Measurements from ENCODE around the gene OXSM. TPM values are rescaled to one million over a fixed set of nuclear protein-coding genes. Genes with fewer than 3 reads are reported as not detected.
A peak's percentile ranks its signal among the peaks of the same experiment; 100 is the strongest.

Gene OXSM
- total and polyA plus RNA-seq, 4 donors, result 8.6 to 21.8 (median 17.5) TPM

DNA sequence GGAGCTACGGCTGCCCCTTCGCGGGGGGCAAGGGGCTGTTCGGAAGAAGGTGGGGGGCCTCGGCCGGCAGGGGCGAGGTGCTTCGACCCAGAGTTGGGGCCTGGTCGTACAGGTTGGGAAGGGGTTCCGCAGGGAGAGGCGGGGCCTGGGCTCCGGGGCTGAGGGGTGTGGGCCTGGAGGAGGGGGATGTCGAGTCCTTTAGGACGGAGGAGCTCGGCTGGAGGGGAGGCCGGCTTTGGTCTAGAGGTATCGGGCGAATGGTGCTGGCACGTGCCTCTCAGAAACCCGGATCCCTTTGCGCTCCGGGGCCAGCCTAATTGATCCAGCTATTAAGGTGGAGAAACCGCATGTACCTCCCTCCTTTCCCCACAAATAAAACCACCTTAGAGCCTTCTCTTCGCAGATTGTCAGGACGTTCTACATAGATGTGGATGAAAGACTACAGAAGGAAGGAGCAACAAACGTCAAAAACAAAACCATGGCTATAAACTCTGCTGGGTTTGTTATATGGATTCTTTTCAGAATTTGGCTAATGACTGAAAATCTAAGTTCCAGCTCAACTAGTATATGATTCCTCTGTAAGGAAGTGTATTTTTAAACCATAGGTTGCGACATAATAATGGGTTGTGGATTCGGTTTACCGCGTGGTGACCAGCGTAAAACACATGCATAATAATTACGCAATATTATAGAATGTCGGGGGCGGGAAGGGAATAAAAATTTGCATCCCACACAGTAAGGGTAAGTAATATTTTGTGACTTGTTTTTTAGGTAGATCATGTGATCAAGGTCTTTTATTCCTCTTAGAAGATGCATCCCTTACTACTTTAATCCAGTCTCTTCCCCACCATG lies 6.0 kb upstream of the OXSM start:
- Histone ChIP-seq H3K27me3 (ENCODE audit: control insufficient read depth in 4 of 4, insufficient read depth in 4 of 4, low read length in 3 of 4) (no peaks in the 10 kb centered on the region), H3K27ac (ENCODE audit: low read depth in 1 of 2, low read length in 2 of 2) (peak overlapping the region; percentile 88 to 89), H3K9ac (ENCODE audit: low read depth in 1 of 2, low read length in 2 of 2) (peak overlapping the region; percentile 77 to 85), H3K9me3 (ENCODE audit: control insufficient read depth in 4 of 4, low read length in 3 of 4) (no peaks in the 10 kb centered on the region), H3K36me3 (ENCODE audit: control insufficient read depth in 4 of 4, insufficient read depth in 3 of 4, low read depth in 1 of 4, low read length in 3 of 4) (no peaks in the 10 kb centered on the region), H3K4me3 (ENCODE audit: low read depth in 1 of 3, low read length in 3 of 3) (peak overlapping the region; percentile 72 to 96 (median 82)), H3K4me1 (ENCODE audit: control insufficient read depth in 4 of 4, insufficient read depth in 4 of 4, low read length in 3 of 4) (peaks cover 0 to 21% (median 12%) of the 10 kb centered on the region in 4 donors)
- TF ChIP-seq, protein P1, sequence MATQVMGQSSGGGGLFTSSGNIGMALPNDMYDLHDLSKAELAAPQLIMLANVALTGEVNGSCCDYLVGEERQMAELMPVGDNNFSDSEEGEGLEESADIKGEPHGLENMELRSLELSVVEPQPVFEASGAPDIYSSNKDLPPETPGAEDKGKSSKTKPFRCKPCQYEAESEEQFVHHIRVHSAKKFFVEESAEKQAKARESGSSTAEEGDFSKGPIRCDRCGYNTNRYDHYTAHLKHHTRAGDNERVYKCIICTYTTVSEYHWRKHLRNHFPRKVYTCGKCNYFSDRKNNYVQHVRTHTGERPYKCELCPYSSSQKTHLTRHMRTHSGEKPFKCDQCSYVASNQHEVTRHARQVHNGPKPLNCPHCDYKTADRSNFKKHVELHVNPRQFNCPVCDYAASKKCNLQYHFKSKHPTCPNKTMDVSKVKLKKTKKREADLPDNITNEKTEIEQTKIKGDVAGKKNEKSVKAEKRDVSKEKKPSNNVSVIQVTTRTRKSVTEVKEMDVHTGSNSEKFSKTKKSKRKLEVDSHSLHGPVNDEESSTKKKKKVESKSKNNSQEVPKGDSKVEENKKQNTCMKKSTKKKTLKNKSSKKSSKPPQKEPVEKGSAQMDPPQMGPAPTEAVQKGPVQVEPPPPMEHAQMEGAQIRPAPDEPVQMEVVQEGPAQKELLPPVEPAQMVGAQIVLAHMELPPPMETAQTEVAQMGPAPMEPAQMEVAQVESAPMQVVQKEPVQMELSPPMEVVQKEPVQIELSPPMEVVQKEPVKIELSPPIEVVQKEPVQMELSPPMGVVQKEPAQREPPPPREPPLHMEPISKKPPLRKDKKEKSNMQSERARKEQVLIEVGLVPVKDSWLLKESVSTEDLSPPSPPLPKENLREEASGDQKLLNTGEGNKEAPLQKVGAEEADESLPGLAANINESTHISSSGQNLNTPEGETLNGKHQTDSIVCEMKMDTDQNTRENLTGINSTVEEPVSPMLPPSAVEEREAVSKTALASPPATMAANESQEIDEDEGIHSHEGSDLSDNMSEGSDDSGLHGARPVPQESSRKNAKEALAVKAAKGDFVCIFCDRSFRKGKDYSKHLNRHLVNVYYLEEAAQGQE (IDR thresholded peaks at IDR 0.05), result peak; percentile 17
- no peak for TF ChIP-seq SP1 (IDR thresholded peaks at IDR 0.05)
- TF ChIP-seq, protein P2, sequence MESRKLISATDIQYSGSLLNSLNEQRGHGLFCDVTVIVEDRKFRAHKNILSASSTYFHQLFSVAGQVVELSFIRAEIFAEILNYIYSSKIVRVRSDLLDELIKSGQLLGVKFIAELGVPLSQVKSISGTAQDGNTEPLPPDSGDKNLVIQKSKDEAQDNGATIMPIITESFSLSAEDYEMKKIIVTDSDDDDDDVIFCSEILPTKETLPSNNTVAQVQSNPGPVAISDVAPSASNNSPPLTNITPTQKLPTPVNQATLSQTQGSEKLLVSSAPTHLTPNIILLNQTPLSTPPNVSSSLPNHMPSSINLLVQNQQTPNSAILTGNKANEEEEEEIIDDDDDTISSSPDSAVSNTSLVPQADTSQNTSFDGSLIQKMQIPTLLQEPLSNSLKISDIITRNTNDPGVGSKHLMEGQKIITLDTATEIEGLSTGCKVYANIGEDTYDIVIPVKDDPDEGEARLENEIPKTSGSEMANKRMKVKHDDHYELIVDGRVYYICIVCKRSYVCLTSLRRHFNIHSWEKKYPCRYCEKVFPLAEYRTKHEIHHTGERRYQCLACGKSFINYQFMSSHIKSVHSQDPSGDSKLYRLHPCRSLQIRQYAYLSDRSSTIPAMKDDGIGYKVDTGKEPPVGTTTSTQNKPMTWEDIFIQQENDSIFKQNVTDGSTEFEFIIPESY (IDR thresholded peaks at IDR 0.05), result no peak
- TF ChIP-seq RXRA (IDR thresholded peaks at IDR 0.05), result no peak
- 11% methylated on average over 34 of the region's 34 CpGs for whole genome bisulfite sequencing
- no peak for DNase-seq (ENCODE audit: low spot score)

DNA sequence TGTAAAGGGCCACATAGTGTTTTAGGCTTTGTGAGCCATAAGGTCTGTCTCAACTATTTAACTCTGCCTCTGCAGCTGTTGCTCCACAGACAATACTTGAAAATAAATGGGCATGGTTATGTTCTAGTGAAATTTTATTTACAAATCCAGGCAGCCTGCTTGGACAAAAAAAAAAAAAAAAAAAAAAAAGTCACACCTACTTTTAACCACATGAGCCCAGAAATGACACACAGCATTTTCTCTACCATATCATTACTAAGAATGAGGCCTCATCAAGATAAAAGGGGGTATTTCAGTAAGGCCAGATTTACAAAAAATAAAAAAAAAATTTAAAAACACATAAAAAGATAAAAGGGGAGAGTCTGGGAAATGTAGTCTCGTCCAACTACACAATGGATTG lies 4.9 kb upstream of the OXSM start:
- Histone ChIP-seq H3K4me1 (ENCODE audit: control insufficient read depth in 4 of 4, insufficient read depth in 4 of 4, low read length in 3 of 4) (peaks cover 0 to 23% (median 12%) of the 10 kb centered on the region in 4 donors), H3K27me3 (ENCODE audit: control insufficient read depth in 4 of 4, insufficient read depth in 4 of 4, low read length in 3 of 4) (no peaks in the 10 kb centered on the region), H3K9ac (ENCODE audit: low read depth in 1 of 2, low read length in 2 of 2) (no peak overlapping the region), H3K27ac (ENCODE audit: low read depth in 1 of 2, low read length in 2 of 2) (no peak overlapping the region), H3K4me3 (ENCODE audit: low read depth in 1 of 3, low read length in 3 of 3) (no peak overlapping the region), H3K36me3 (ENCODE audit: control insufficient read depth in 4 of 4, insufficient read depth in 3 of 4, low read depth in 1 of 4, low read length in 3 of 4) (no peaks in the 10 kb centered on the region), H3K9me3 (ENCODE audit: control insufficient read depth in 4 of 4, low read length in 3 of 4) (no peaks in the 10 kb centered on the region)
- WGBS, result 95% methylated on average over 1 of the region's 1 CpG
- DNase-seq (ENCODE audit: low spot score), result no peak
- TF ChIP-seq, protein P2 (IDR thresholded peaks at IDR 0.05), result no peak
- TF ChIP-seq, protein P1 (IDR thresholded peaks at IDR 0.05), result no peak
- no peak for TF ChIP-seq RAD21 (IDR thresholded peaks at IDR 0.05)
- no peak for TF ChIP-seq FOXA1 (IDR thresholded peaks at IDR 0.05)
- no peak for TF ChIP-seq JUND (IDR thresholded peaks at IDR 0.05)
- TF ChIP-seq NR2F2 (IDR thresholded peaks at IDR 0.05), result no peak
- TF ChIP-seq FOXA2 (IDR thresholded peaks at IDR 0.05), result no peak
- TF ChIP-seq, protein P3, sequence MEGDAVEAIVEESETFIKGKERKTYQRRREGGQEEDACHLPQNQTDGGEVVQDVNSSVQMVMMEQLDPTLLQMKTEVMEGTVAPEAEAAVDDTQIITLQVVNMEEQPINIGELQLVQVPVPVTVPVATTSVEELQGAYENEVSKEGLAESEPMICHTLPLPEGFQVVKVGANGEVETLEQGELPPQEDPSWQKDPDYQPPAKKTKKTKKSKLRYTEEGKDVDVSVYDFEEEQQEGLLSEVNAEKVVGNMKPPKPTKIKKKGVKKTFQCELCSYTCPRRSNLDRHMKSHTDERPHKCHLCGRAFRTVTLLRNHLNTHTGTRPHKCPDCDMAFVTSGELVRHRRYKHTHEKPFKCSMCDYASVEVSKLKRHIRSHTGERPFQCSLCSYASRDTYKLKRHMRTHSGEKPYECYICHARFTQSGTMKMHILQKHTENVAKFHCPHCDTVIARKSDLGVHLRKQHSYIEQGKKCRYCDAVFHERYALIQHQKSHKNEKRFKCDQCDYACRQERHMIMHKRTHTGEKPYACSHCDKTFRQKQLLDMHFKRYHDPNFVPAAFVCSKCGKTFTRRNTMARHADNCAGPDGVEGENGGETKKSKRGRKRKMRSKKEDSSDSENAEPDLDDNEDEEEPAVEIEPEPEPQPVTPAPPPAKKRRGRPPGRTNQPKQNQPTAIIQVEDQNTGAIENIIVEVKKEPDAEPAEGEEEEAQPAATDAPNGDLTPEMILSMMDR (IDR thresholded peaks at IDR 0.05; ENCODE audit: low read depth, low read length, missing input control), result no peak
- TF ChIP-seq HNF4G (IDR thresholded peaks at IDR 0.05), result no peak
- TF ChIP-seq HNF4A (conservative IDR thresholded peaks at IDR 0.05), result no peak
- no peak for TF ChIP-seq YY1 (IDR thresholded peaks at IDR 0.05)
- no peak for TF ChIP-seq TAF1 (conservative IDR thresholded peaks at IDR 0.05)
- no peak for TF ChIP-seq EGR1 (IDR thresholded peaks at IDR 0.05; ENCODE audit: low read depth in 2 of 2)
- TF ChIP-seq, protein P4, sequence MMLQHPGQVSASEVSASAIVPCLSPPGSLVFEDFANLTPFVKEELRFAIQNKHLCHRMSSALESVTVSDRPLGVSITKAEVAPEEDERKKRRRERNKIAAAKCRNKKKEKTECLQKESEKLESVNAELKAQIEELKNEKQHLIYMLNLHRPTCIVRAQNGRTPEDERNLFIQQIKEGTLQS (IDR thresholded peaks at IDR 0.05), result no peak
- TF ChIP-seq, protein P5, sequence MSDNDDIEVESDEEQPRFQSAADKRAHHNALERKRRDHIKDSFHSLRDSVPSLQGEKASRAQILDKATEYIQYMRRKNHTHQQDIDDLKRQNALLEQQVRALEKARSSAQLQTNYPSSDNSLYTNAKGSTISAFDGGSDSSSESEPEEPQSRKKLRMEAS (IDR thresholded peaks at IDR 0.05), result no peak
- TF ChIP-seq GABPA (IDR thresholded peaks at IDR 0.05 in 1 of 2, conservative IDR thresholded peaks at IDR 0.05 in 1 of 2), result no peak
- no peak for TF ChIP-seq RXRA (IDR thresholded peaks at IDR 0.05)
